22Rv1 (cell line): ENCODE measurements around the gene FARP1.

Experiments
- H3K27ac ChIP-seq: fragments of 450-650 bp; 2 replicates; pipeline ENCODE4 v1.5.1; 2017
- ZFX ChIP-seq: fragments of 450-650 bp; IDR thresholded peaks from 2 replicates; pipeline ENCODE4 v1.6.1; 2017; ENCODE audit warnings: antibody characterized with exemption, borderline replicate concordance
- TF ChIP-seq, protein P1 (sequence below): fragments of 450-650 bp; IDR thresholded peaks from 2 replicates; pipeline ENCODE4 v1.5.1; 2017; ENCODE audit warnings: mild to moderate bottlenecking

FARP1 gene

DNA sequence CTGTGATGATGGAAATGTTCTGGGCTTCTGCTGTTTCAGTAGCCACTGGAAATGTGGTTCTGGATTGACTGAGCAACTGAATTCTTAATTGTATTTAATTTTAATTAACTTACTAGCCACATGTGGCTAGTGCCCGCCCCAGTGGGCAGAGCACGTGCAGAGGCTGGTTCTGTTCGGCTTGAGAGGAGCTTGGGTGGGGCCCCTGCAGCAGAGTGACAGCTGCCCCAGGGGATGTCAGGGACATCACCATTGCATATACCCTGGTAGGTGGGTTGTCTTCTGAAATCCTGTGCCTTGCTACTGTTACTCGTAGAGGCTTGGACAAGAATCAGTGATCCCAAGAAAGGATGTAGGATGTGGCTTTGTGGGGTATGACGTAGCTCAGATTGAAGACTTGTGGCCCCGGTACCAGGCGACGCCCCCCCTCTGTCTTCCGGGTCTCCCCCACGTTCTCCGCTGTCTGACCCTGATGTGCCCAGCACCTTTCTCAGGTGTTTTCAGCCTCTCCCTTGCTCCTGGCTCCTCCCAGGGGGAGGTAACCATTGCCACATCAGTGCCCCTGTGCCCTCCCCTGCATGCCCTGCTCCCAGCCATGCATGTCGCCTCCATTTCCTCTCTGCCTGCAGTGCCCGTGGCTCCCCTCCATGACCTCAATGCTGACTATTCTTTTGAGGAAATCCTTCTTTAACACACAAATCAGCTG is 136.7 kb downstream of the FARP1 start:
- TF ChIP-seq ZFX, result no peak
- TF ChIP-seq, protein P1, sequence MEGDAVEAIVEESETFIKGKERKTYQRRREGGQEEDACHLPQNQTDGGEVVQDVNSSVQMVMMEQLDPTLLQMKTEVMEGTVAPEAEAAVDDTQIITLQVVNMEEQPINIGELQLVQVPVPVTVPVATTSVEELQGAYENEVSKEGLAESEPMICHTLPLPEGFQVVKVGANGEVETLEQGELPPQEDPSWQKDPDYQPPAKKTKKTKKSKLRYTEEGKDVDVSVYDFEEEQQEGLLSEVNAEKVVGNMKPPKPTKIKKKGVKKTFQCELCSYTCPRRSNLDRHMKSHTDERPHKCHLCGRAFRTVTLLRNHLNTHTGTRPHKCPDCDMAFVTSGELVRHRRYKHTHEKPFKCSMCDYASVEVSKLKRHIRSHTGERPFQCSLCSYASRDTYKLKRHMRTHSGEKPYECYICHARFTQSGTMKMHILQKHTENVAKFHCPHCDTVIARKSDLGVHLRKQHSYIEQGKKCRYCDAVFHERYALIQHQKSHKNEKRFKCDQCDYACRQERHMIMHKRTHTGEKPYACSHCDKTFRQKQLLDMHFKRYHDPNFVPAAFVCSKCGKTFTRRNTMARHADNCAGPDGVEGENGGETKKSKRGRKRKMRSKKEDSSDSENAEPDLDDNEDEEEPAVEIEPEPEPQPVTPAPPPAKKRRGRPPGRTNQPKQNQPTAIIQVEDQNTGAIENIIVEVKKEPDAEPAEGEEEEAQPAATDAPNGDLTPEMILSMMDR, result no peak
- no peak overlapping the region for H3K27ac ChIP-seq

DNA sequence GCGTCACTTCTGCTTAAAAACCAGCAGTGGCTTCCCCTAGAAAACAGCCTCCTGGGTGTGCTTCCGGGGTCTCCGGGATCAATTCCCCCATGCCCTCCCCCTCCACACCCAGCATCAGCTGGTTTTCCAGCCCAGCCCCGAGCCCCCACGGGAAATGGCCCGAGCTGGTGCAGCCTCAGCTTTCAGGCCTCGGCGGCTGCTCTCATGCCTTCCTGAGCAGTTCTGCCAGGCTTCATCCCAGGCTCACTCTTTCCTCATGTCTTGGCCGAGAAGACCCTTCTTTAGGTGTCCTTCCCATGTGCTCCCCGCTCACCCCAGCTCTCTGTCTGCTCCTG is 137.2 kb downstream of the FARP1 start:
- H3K27ac ChIP-seq, result no peak overlapping the region
- TF ChIP-seq, protein P1, result no peak
- no peak for TF ChIP-seq ZFX

DNA sequence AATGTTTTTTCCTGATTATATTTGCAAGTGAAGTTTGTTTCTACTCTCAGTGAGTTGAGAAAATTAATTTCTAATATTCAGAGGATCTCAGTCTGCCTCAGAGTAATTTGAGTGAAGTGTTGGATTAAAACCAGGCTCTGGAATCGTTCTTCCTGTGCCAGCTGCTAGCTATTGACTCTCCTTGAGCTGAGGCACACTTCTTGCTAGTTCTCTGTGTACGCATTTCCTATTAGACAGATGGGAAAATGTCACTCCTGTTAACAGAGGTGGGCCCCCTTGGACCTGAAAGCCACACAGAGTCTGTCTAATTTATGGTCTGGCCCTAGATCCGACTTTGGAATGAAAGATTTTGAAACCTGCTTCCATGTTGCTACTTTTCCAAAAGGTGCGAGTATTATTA is 141.8 kb downstream of the FARP1 start:
- H3K27ac ChIP-seq, result no peak overlapping the region
- TF ChIP-seq, protein P1, result no peak
- no peak for TF ChIP-seq ZFX

DNA sequence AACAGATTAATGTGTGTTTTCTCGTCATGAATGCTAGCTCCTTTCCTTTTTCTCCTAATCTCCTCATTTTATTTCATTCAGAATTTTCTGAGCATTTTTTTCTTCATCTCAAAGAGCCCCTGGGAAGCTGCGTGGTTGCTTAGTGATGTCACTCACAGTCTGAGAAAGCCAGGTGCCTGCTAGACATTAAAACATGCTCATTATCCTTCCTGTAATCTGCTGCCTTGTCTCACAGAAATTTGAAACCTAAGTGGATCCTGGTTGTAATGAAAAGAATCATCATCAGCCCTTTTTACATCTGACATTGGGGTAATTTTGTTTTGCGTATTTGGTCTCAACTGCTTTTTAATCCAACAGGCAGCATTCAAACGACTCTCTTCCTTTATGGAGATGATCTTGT is 142.4 kb downstream of the FARP1 start:
- TF ChIP-seq, protein P1, result no peak
- no peak for TF ChIP-seq ZFX
- no peak overlapping the region for H3K27ac ChIP-seq

DNA sequence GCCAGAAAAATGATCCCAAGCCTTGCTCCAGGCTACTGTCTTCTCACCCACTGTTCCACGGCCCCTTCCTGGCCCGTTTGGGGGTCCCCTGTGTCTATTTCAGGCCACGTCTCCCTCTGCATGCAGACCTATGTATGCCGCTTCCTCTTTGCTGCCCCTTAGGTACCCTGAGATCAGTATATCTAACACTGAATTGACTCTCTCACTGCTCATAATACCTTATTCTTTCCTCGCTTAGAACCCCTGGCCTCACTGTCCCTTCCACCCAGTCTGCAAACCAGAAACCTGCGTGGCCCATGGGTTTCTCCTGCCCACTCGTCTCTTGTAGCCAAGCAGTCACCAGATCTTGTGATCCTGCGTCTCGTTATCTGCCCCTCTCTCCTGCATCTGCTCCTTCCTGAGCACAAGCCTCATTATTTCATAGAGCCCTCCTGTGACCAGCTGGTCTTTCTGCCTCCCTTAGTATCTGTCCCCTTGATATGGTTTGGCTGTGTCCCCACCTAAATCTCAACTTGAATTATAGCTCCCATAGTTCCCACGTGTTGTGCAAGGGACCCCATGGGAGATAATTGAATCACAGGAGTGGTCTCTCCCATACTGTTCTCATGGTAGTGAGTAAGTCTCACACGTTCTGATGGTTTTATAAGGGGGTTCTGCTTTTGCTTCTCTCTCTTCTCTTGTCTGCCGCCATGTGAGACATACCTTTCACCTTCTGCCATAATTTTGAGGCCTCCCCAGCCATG is 143.1 kb downstream of the FARP1 start:
- TF ChIP-seq, protein P1, result no peak
- TF ChIP-seq ZFX, result no peak
- no peak overlapping the region for H3K27ac ChIP-seq

DNA sequence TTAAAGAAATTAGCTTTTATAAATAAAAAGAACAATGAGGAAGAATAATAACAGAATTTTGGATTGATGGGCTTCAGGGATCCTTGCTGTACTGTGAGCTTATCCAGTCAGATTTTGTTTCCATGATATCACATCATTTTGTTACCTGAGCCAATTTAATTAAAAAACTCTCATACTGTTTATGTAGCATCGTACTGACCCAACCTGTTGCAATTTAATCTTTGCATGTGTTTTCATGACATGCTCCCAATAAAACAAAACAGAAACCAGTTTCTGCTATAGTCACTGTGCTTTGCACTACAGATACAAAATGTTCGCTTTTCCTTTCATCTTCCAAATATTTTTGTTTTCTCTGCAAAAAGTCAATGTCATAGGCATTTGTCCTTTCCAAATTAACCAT is 143.9 kb downstream of the FARP1 start:
- H3K27ac ChIP-seq, result no peak overlapping the region
- no peak for TF ChIP-seq ZFX
- TF ChIP-seq, protein P1, result no peak

DNA sequence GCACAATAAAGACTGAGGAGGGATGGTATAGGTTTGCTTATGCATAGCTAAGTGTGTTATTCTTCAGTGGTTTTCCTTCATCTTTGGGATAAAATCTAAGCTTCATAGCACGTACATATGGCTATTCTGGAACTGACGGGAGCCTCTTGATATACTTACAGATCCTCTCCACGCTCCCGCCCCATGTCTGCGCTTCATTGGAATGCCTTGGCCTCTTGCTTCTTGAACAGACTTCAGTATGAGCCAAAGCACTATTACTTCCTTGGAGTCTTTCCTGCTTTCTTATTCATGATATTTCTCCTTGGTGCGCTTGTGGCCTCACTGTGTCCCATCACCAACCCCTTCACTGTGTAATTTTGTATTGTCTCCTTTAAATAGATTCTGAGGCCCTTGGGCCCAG is 145.3 kb downstream of the FARP1 start:
- no peak overlapping the region for H3K27ac ChIP-seq
- TF ChIP-seq, protein P1, result no peak
- no peak for TF ChIP-seq ZFX
